Measurements from ENCODE around the gene SYTL4. TPM values are rescaled to one million over a fixed set of nuclear protein-coding genes. Genes with fewer than 3 reads are reported as not detected.

The SYTL4 gene
- total RNA-seq, 1 donor from 2014 or later, result not detected

DNA sequence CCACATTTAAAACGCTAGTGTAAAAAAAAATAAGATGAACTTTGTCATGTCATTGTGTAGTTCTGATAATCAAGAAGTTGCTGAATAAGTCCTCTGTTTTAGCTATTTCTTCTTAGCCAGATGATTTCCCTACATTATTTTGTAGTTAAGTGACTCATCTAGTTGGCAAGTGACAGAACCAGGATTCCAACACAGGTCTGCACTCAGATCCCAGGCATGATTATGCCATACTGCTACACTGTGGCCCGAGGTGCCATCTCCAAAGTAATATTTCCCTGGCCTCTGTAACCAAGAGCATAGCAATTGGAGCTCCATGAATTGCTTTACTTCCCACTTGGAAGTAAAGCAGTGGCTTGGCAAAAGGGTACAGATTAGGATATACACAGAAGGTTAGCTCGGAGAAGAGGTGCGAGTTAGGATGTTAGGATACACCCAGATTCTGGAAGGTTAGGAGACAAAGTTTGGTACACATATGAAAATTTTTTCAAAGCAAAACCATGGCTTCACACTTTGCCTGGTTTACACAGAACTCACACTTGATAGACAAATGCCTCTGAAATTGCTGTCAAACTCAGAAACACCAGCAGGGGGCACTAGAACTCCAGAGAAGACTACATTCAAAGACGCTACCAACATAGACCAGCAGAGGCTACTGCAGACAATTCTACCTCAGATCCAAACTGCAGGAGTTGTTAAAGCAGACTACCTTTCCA, 46.5 kb downstream of the SYTL4 start:
- no peaks in the 10 kb centered on the region for H3K9me3 Mint-ChIP-seq
- H3K4me1 Mint-ChIP-seq (ENCODE audit: low read depth), result peaks cover 10% of the 10 kb centered on the region
- intact Hi-C loops (cut with micrococcal nuclease), result loop anchor here (1.0 to 5.0 kb wide), 2 partner anchors 83 to 602 kb away; no protein-coding TSS in a partner anchor
- H3K36me3 Mint-ChIP-seq (ENCODE audit: low read depth), result no peaks in the 10 kb centered on the region
- no peak overlapping the region for H3K27ac Mint-ChIP-seq
- DNase-seq (ENCODE audit: low spot score), result peak; percentile 41
- H3K27me3 Mint-ChIP-seq (ENCODE audit: low read depth), result peaks cover 4% of the 10 kb centered on the region
- no peak overlapping the region for H3K4me3 Mint-ChIP-seq (ENCODE audit: low read depth)

GRCh38 chrX:100682939-100683338, 49.0 kb downstream of the SYTL4 start:
- no peak overlapping the region for H3K27ac Mint-ChIP-seq
- no peaks in the 10 kb centered on the region for H3K9me3 Mint-ChIP-seq
- no peaks in the 10 kb centered on the region for H3K36me3 Mint-ChIP-seq (ENCODE audit: low read depth)
- intact Hi-C loops (cut with micrococcal nuclease), result no loop called here
- no peak for DNase-seq (ENCODE audit: low spot score)
- peaks cover 2% of the 10 kb centered on the region for H3K27me3 Mint-ChIP-seq (ENCODE audit: low read depth)
- peaks cover 10% of the 10 kb centered on the region for H3K4me1 Mint-ChIP-seq (ENCODE audit: low read depth)
- H3K4me3 Mint-ChIP-seq (ENCODE audit: low read depth), result no peak overlapping the region

DNA sequence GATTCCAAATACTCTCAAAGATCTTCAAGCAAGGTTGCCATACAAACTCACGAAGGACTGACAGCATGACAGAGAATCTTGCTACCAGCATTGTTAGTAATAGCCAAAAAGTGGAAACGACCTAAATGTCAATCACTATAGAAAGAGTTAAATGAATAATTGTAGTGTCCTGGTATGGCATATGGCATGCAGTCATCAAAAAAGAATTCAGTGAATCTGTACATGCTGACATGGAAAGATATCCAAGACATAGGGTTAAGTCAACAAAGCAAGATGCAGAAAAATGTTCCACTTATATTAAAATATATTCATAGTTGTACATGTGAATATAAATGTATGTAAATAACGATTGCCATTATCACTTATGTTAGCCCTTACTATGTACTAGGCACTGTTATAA, 50.3 kb downstream of the SYTL4 start:
- Mint-ChIP-seq H3K9me3 (no peaks in the 10 kb centered on the region), H3K27me3 (ENCODE audit: low read depth) (no peaks in the 10 kb centered on the region), H3K4me3 (ENCODE audit: low read depth) (no peak overlapping the region), H3K4me1 (ENCODE audit: low read depth) (no peaks in the 10 kb centered on the region), H3K27ac (no peak overlapping the region), H3K36me3 (ENCODE audit: low read depth) (no peaks in the 10 kb centered on the region)
- DNase-seq (ENCODE audit: low spot score), result no peak
- intact Hi-C loops (cut with micrococcal nuclease), result no loop called here

GRCh38 chrX:100680756-100681155, 51.2 kb downstream of the SYTL4 start:
- no peaks in the 10 kb centered on the region for H3K9me3 Mint-ChIP-seq
- intact Hi-C loops (cut with micrococcal nuclease), result no loop called here
- H3K4me1 Mint-ChIP-seq (ENCODE audit: low read depth), result no peaks in the 10 kb centered on the region
- no peak overlapping the region for H3K4me3 Mint-ChIP-seq (ENCODE audit: low read depth)
- no peaks in the 10 kb centered on the region for H3K27me3 Mint-ChIP-seq (ENCODE audit: low read depth)
- H3K27ac Mint-ChIP-seq, result no peak overlapping the region
- H3K36me3 Mint-ChIP-seq (ENCODE audit: low read depth), result no peaks in the 10 kb centered on the region
- DNase-seq (ENCODE audit: low spot score), result no peak

- H3K36me3 Mint-ChIP-seq (ENCODE audit: low read depth), result no peaks in the 10 kb centered on the region
- intact Hi-C loops (cut with micrococcal nuclease), result no loop called here
- DNase-seq (ENCODE audit: low spot score), result no peak
- no peaks in the 10 kb centered on the region for H3K9me3 Mint-ChIP-seq
- no peak overlapping the region for H3K4me3 Mint-ChIP-seq (ENCODE audit: low read depth)
- H3K27me3 Mint-ChIP-seq (ENCODE audit: low read depth), result no peaks in the 10 kb centered on the region
- no peak overlapping the region for H3K27ac Mint-ChIP-seq
- H3K4me1 Mint-ChIP-seq (ENCODE audit: low read depth), result no peaks in the 10 kb centered on the region
Observed at GRCh38 chrX:100677611-100678181, 54.2 kb downstream of the SYTL4 start.

DNA sequence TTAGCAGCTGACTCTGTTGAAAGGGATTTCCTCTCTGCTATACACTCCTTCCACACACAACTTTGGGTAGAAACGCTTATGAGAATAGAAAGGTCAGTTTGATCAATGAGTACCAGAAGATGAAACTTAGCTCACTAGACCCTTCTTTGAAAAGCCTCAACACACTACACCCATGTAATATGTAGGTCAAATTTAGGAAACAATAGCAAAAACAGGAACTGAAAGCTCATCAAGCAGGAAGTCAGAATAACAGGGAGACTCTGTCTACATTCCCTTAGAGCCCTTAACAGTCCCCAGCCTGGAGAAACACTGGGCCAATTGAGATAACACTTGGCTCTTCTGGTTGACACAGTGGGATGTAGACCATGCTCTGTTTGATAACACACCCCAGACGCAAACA, 57.2 kb downstream of the SYTL4 start:
- Mint-ChIP-seq H3K4me1 (ENCODE audit: low read depth) (no peaks in the 10 kb centered on the region), H3K36me3 (ENCODE audit: low read depth) (no peaks in the 10 kb centered on the region), H3K4me3 (ENCODE audit: low read depth) (no peak overlapping the region), H3K9me3 (no peaks in the 10 kb centered on the region), H3K27ac (no peak overlapping the region), H3K27me3 (ENCODE audit: low read depth) (no peaks in the 10 kb centered on the region)
- DNase-seq (ENCODE audit: low spot score), result no peak
- intact Hi-C loops (cut with micrococcal nuclease), result no loop called here

GRCh38 chrX:100673397-100673953, 58.4 kb downstream of the SYTL4 start:
- no peaks in the 10 kb centered on the region for H3K9me3 Mint-ChIP-seq
- H3K36me3 Mint-ChIP-seq (ENCODE audit: low read depth), result no peaks in the 10 kb centered on the region
- no peak overlapping the region for H3K4me3 Mint-ChIP-seq (ENCODE audit: low read depth)
- H3K4me1 Mint-ChIP-seq (ENCODE audit: low read depth), result no peaks in the 10 kb centered on the region
- intact Hi-C loops (cut with micrococcal nuclease), result no loop called here
- H3K27ac Mint-ChIP-seq, result no peak overlapping the region
- H3K27me3 Mint-ChIP-seq (ENCODE audit: low read depth), result no peaks in the 10 kb centered on the region
- DNase-seq (ENCODE audit: low spot score), result no peak

GRCh38 chrX:100672966-100673365, 59.0 kb downstream of the SYTL4 start:
- H3K27ac Mint-ChIP-seq, result no peak overlapping the region
- intact Hi-C loops (cut with micrococcal nuclease), result no loop called here

GRCh38 chrX:100663642-100664041, 68.3 kb downstream of the SYTL4 start:
- intact Hi-C loops (cut with micrococcal nuclease), result no loop called here
- H3K36me3 Mint-ChIP-seq (ENCODE audit: low read depth), result no peaks in the 10 kb centered on the region
- DNase-seq (ENCODE audit: low spot score), result no peak
- no peak overlapping the region for H3K4me3 Mint-ChIP-seq (ENCODE audit: low read depth)
- no peak overlapping the region for H3K27ac Mint-ChIP-seq
- H3K9me3 Mint-ChIP-seq, result no peaks in the 10 kb centered on the region
- H3K4me1 Mint-ChIP-seq (ENCODE audit: low read depth), result no peaks in the 10 kb centered on the region
- H3K27me3 Mint-ChIP-seq (ENCODE audit: low read depth), result no peaks in the 10 kb centered on the region

More at GRCh38 chrX:100672966-100673365, 59.0 kb downstream of the SYTL4 start:
- Mint-ChIP-seq H3K27me3 (ENCODE audit: low read depth) (no peaks in the 10 kb centered on the region), H3K4me1 (ENCODE audit: low read depth) (no peaks in the 10 kb centered on the region), H3K36me3 (ENCODE audit: low read depth) (no peaks in the 10 kb centered on the region), H3K4me3 (ENCODE audit: low read depth) (no peak overlapping the region), H3K9me3 (no peaks in the 10 kb centered on the region)
- DNase-seq (ENCODE audit: low spot score), result no peak

GRCh38 chrX:100662796-100663195, 69.1 kb downstream of the SYTL4 start:
- no peak for DNase-seq (ENCODE audit: low spot score)
- no peak overlapping the region for H3K4me3 Mint-ChIP-seq (ENCODE audit: low read depth)
- intact Hi-C loops (cut with micrococcal nuclease), result no loop called here
- no peaks in the 10 kb centered on the region for H3K9me3 Mint-ChIP-seq
- H3K27ac Mint-ChIP-seq, result no peak overlapping the region
- no peaks in the 10 kb centered on the region for H3K36me3 Mint-ChIP-seq (ENCODE audit: low read depth)
- no peaks in the 10 kb centered on the region for H3K4me1 Mint-ChIP-seq (ENCODE audit: low read depth)
- H3K27me3 Mint-ChIP-seq (ENCODE audit: low read depth), result no peaks in the 10 kb centered on the region

GRCh38 chrX:100662170-100662569, 69.8 kb downstream of the SYTL4 start:
- Mint-ChIP-seq H3K9me3 (no peaks in the 10 kb centered on the region), H3K36me3 (ENCODE audit: low read depth) (no peaks in the 10 kb centered on the region), H3K4me3 (ENCODE audit: low read depth) (no peak overlapping the region), H3K4me1 (ENCODE audit: low read depth) (no peaks in the 10 kb centered on the region), H3K27ac (no peak overlapping the region), H3K27me3 (ENCODE audit: low read depth) (no peaks in the 10 kb centered on the region)
- no peak for DNase-seq (ENCODE audit: low spot score)
- intact Hi-C loops (cut with micrococcal nuclease), result no loop called here

GRCh38 chrX:100659431-100660137, 72.3 kb downstream of the SYTL4 start:
- DNase-seq (ENCODE audit: low spot score), result no peak
- Mint-ChIP-seq H3K27me3 (ENCODE audit: low read depth) (no peaks in the 10 kb centered on the region), H3K4me1 (ENCODE audit: low read depth) (no peaks in the 10 kb centered on the region), H3K9me3 (no peaks in the 10 kb centered on the region), H3K4me3 (ENCODE audit: low read depth) (no peak overlapping the region), H3K36me3 (ENCODE audit: low read depth) (no peaks in the 10 kb centered on the region), H3K27ac (no peak overlapping the region)
- intact Hi-C loops (cut with micrococcal nuclease), result no loop called here

- H3K36me3 Mint-ChIP-seq (ENCODE audit: low read depth), result no peaks in the 10 kb centered on the region
- H3K9me3 Mint-ChIP-seq, result no peaks in the 10 kb centered on the region
- no peak overlapping the region for H3K27ac Mint-ChIP-seq
- intact Hi-C loops (cut with micrococcal nuclease), result no loop called here
- H3K27me3 Mint-ChIP-seq (ENCODE audit: low read depth), result no peaks in the 10 kb centered on the region
- H3K4me3 Mint-ChIP-seq (ENCODE audit: low read depth), result no peak overlapping the region
- no peaks in the 10 kb centered on the region for H3K4me1 Mint-ChIP-seq (ENCODE audit: low read depth)
- no peak for DNase-seq (ENCODE audit: low spot score)
Observed at GRCh38 chrX:100658941-100659381, 73.0 kb downstream of the SYTL4 start.
